Measurements from ENCODE around the gene POU2F1. TPM values are rescaled to one million over a fixed set of nuclear protein-coding genes. Genes with fewer than 3 reads are reported as not detected.

The POU2F1 gene
- total RNA-seq, 1 experiment from 2014 or later: 11.6 TPM

- ChIA-PET POLR2A (interaction anchor here (0.7 to 2.5 kb wide), 2 partner anchors 77 to 126 kb away, joined by 3 to 14 read pairs; no protein-coding TSS in a partner anchor), CTCF (interaction anchor here (0.6 to 9.5 kb wide), 11 partner anchors 8 to 408 kb away, joined by 3 to 127 read pairs (median 3); no protein-coding TSS in a partner anchor)
- no TSS peak for BruUV-seq (replicated peaks)
- no peak overlapping the region for H3K4me3 Mint-ChIP-seq (ENCODE audit: unreplicated experiment)
- intact Hi-C loops (cut with micrococcal nuclease): no loop called here
- peak; percentile 60 for DNase-seq (ENCODE audit: unreplicated experiment)
- no peaks in the 10 kb centered on the region for H3K36me3 Mint-ChIP-seq (ENCODE audit: insufficient read depth, unreplicated experiment)
- no peaks in the 10 kb centered on the region for H3K27me3 Mint-ChIP-seq (ENCODE audit: insufficient read depth, unreplicated experiment)
- H3K27ac Mint-ChIP-seq (ENCODE audit: low read depth, unreplicated experiment): peak overlapping the region; percentile 2
- no peaks in the 10 kb centered on the region for H3K9me3 Mint-ChIP-seq (ENCODE audit: unreplicated experiment)
- H3K4me1 Mint-ChIP-seq (ENCODE audit: insufficient read depth, unreplicated experiment): peaks cover 18% of the 10 kb centered on the region
- no peak for TF ChIP-seq CTCF (IDR thresholded peaks at IDR 0.05; ENCODE audit: unreplicated experiment)
Observed at GRCh38 chr1:167344615-167345385, 124.1 kb downstream of the POU2F1 start.

GRCh38 chr1:167345386-167345733 lies 124.7 kb downstream of the POU2F1 start:
- BruUV-seq (replicated peaks): no TSS peak
- intact Hi-C loops (cut with micrococcal nuclease): no loop called here
- no peaks in the 10 kb centered on the region for H3K27me3 Mint-ChIP-seq (ENCODE audit: insufficient read depth, unreplicated experiment)
- no peak for TF ChIP-seq CTCF (IDR thresholded peaks at IDR 0.05; ENCODE audit: unreplicated experiment)
- DNase-seq (ENCODE audit: unreplicated experiment): peak; percentile 38
- no peaks in the 10 kb centered on the region for H3K9me3 Mint-ChIP-seq (ENCODE audit: unreplicated experiment)
- peaks cover 18% of the 10 kb centered on the region for H3K4me1 Mint-ChIP-seq (ENCODE audit: insufficient read depth, unreplicated experiment)
- ChIA-PET CTCF (interaction anchor here (0.6 kb wide), 1 partner anchor 408 kb away, joined by 3 read pairs; no protein-coding TSS in a partner anchor), POLR2A (interaction anchor here (0.5 kb wide), 1 partner anchor 49 kb away, joined by 3 read pairs; no protein-coding TSS in a partner anchor)
- no peaks in the 10 kb centered on the region for H3K36me3 Mint-ChIP-seq (ENCODE audit: insufficient read depth, unreplicated experiment)
- H3K27ac Mint-ChIP-seq (ENCODE audit: low read depth, unreplicated experiment): peak overlapping the region; percentile 2
- no peak overlapping the region for H3K4me3 Mint-ChIP-seq (ENCODE audit: unreplicated experiment)

- no peak overlapping the region for H3K4me3 Mint-ChIP-seq (ENCODE audit: unreplicated experiment)
- no peak for TF ChIP-seq CTCF (IDR thresholded peaks at IDR 0.05; ENCODE audit: unreplicated experiment)
- intact Hi-C loops (cut with micrococcal nuclease): no loop called here
- H3K27ac Mint-ChIP-seq (ENCODE audit: low read depth, unreplicated experiment): no peak overlapping the region
- DNase-seq (ENCODE audit: unreplicated experiment): no peak
- H3K36me3 Mint-ChIP-seq (ENCODE audit: insufficient read depth, unreplicated experiment): peaks cover 13% of the 10 kb centered on the region
- peaks cover 9% of the 10 kb centered on the region for H3K9me3 Mint-ChIP-seq (ENCODE audit: unreplicated experiment)
- H3K27me3 Mint-ChIP-seq (ENCODE audit: insufficient read depth, unreplicated experiment): no peaks in the 10 kb centered on the region
- H3K4me1 Mint-ChIP-seq (ENCODE audit: insufficient read depth, unreplicated experiment): no peaks in the 10 kb centered on the region
- ChIA-PET CTCF (interaction anchor here (0.7 to 1.0 kb wide), 2 partner anchors 83 to 98 kb away, joined by 4 read pairs; no protein-coding TSS in a partner anchor), POLR2A (no interaction called here)
- BruUV-seq (replicated peaks): no TSS peak
Observed at GRCh38 chr1:167357305-167357704, 136.6 kb downstream of the POU2F1 start.

GRCh38 chr1:167359295-167359694 lies 138.6 kb downstream of the POU2F1 start:
- intact Hi-C loops (cut with micrococcal nuclease): no loop called here

More at GRCh38 chr1:167359295-167359694, 138.6 kb downstream of the POU2F1 start:
- DNase-seq (ENCODE audit: unreplicated experiment): no peak
- Mint-ChIP-seq H3K4me3 (ENCODE audit: unreplicated experiment) (no peak overlapping the region), H3K36me3 (ENCODE audit: insufficient read depth, unreplicated experiment) (peaks cover 13% of the 10 kb centered on the region), H3K9me3 (ENCODE audit: unreplicated experiment) (peaks cover 9% of the 10 kb centered on the region), H3K4me1 (ENCODE audit: insufficient read depth, unreplicated experiment) (no peaks in the 10 kb centered on the region), H3K27me3 (ENCODE audit: insufficient read depth, unreplicated experiment) (no peaks in the 10 kb centered on the region), H3K27ac (ENCODE audit: low read depth, unreplicated experiment) (no peak overlapping the region)
- POLR2A ChIA-PET: no interaction called here
- no TSS peak for BruUV-seq (replicated peaks)
- no peak for TF ChIP-seq CTCF (IDR thresholded peaks at IDR 0.05; ENCODE audit: unreplicated experiment)
- CTCF ChIA-PET: interaction anchor here (0.8 kb wide), 1 partner anchor 15 kb away, joined by 4 read pairs; no protein-coding TSS in a partner anchor
